Large intestine (tissue), 3 donors: Measurements from ENCODE around the gene MTAP. TPM values are rescaled to one million over a fixed set of nuclear protein-coding genes. Genes with fewer than 3 reads are reported as not detected.

Experiments
- DNase-seq, 2 donors: peaks; one replicate each; pipeline versions ENCODE4 v3.0.0 to v3.0.0-alpha.2; 2013
- H3K27ac ChIP-seq: one replicate; pipeline ENCODE4 v1.5.1; 2013; ENCODE audit warnings: low read length
- H3K27me3 ChIP-seq: 2 replicates; pipeline ENCODE4 v1.6.1; 2013; ENCODE audit warnings: low read length; ENCODE audit not compliant: control insufficient read depth, insufficient read depth
- H3K36me3 ChIP-seq: 2 replicates; pipeline ENCODE4 v1.6.1; 2013; ENCODE audit warnings: low read length; ENCODE audit not compliant: control insufficient read depth, insufficient read depth
- H3K4me1 ChIP-seq: one replicate; pipeline ENCODE4 v1.6.1; 2013; ENCODE audit warnings: low read length; ENCODE audit not compliant: control insufficient read depth, insufficient read depth
- H3K4me3 ChIP-seq: one replicate; pipeline ENCODE4 v1.5.1; 2013; ENCODE audit warnings: low read length
- H3K9me3 ChIP-seq: one replicate; pipeline ENCODE4 v1.6.1; 2013; ENCODE audit warnings: mild to moderate bottlenecking, low read depth, low read length, moderate library complexity; ENCODE audit not compliant: control insufficient read depth
- WGBS: methylation state at CpG from one replicate; pipeline ENCODE4 v1.1.5; 2013; ENCODE audit warnings: low lambda C conversion rate; ENCODE audit not compliant: insufficient coverage; 5-methylcytosine and 5-hydroxymethylcytosine counted together
- polyA plus RNA-seq: library from polyadenylated mRNA; unstranded; fragments of 120-200 nt; gene quantifications from one replicate; pipeline ENCODE4 v1.2.1, GENCODE V29; 2013

The MTAP gene
- polyA plus RNA-seq, 1 donor: 25.1 TPM

- H3K4me1 ChIP-seq: peaks cover 6% of the 10 kb centered on the region
- peak; percentile 39 to 70 for DNase-seq
- H3K27ac ChIP-seq: no peak overlapping the region
- H3K9me3 ChIP-seq: peaks cover 3% of the 10 kb centered on the region
- WGBS: no CpG with 5 or more reads among the region's 29 CpGs
- H3K4me3 ChIP-seq: peak overlapping the region; percentile 32
- peaks cover 66% of the 10 kb centered on the region for H3K27me3 ChIP-seq
- no peaks in the 10 kb centered on the region for H3K36me3 ChIP-seq
These were observed 162.5 kb downstream of the MTAP start for GRCh38 chr9:21964925-21965385.

GRCh38 chr9:21965401-21965951 lies 163.0 kb downstream of the MTAP start:
- no peaks in the 10 kb centered on the region for H3K36me3 ChIP-seq
- WGBS: no CpG with 5 or more reads among the region's 30 CpGs

GRCh38 chr9:21966140-21966851 lies 163.9 kb downstream of the MTAP start:
- Histone ChIP-seq H3K9me3 (peaks cover 3% of the 10 kb centered on the region), H3K4me3 (no peak overlapping the region), H3K27me3 (peaks cover 79% of the 10 kb centered on the region), H3K36me3 (no peaks in the 10 kb centered on the region), H3K27ac (no peak overlapping the region), H3K4me1 (peaks cover 6% of the 10 kb centered on the region)
- no peak for DNase-seq
- 20% methylated on average over 4 of the region's 15 CpGs for WGBS

More at GRCh38 chr9:21965401-21965951, 163.0 kb downstream of the MTAP start:
- H3K9me3 ChIP-seq: peaks cover 3% of the 10 kb centered on the region
- H3K27me3 ChIP-seq: peaks cover 71% of the 10 kb centered on the region
- peak; percentile 61 to 65 for DNase-seq
- peaks cover 6% of the 10 kb centered on the region for H3K4me1 ChIP-seq
- peak overlapping the region; percentile 32 for H3K4me3 ChIP-seq
- no peak overlapping the region for H3K27ac ChIP-seq

GRCh38 chr9:21967169-21967568 lies 164.7 kb downstream of the MTAP start:
- H3K27ac ChIP-seq: no peak overlapping the region
- DNase-seq: no peak
- no CpG with 5 or more reads among the region's 19 CpGs for WGBS
- no peak overlapping the region for H3K4me3 ChIP-seq
- H3K9me3 ChIP-seq: peaks cover 3% of the 10 kb centered on the region
- no peaks in the 10 kb centered on the region for H3K36me3 ChIP-seq
- H3K27me3 ChIP-seq: peaks cover 86% of the 10 kb centered on the region
- H3K4me1 ChIP-seq: peaks cover 6% of the 10 kb centered on the region

GRCh38 chr9:21967702-21968101 lies 165.3 kb downstream of the MTAP start:
- Histone ChIP-seq H3K9me3 (peaks cover 3% of the 10 kb centered on the region), H3K27me3 (peaks cover 89% of the 10 kb centered on the region), H3K36me3 (no peaks in the 10 kb centered on the region), H3K4me1 (peaks cover 6% of the 10 kb centered on the region), H3K4me3 (no peak overlapping the region), H3K27ac (no peak overlapping the region)
- no CpG with 5 or more reads among the region's 10 CpGs for WGBS
- no peak for DNase-seq

GRCh38 chr9:21968331-21969010 lies 166.0 kb downstream of the MTAP start:
- H3K4me1 ChIP-seq: peaks cover 6% of the 10 kb centered on the region
- peaks cover 3% of the 10 kb centered on the region for H3K9me3 ChIP-seq
- no peak overlapping the region for H3K4me3 ChIP-seq
- H3K27me3 ChIP-seq: peaks cover 92% of the 10 kb centered on the region
- 0% methylated on average over 3 of the region's 41 CpGs for WGBS
- peak in 1 of 2 donors; percentile 28 for DNase-seq
- no peak overlapping the region for H3K27ac ChIP-seq
- no peaks in the 10 kb centered on the region for H3K36me3 ChIP-seq

- H3K4me1 ChIP-seq: peaks cover 6% of the 10 kb centered on the region
- peaks cover 3% of the 10 kb centered on the region for H3K9me3 ChIP-seq
- H3K4me3 ChIP-seq: no peak overlapping the region
- H3K27ac ChIP-seq: no peak overlapping the region
- DNase-seq: no peak
- WGBS: 10% methylated on average over 2 of the region's 28 CpGs
- peaks cover 93% of the 10 kb centered on the region for H3K27me3 ChIP-seq
- no peaks in the 10 kb centered on the region for H3K36me3 ChIP-seq
These were observed 166.8 kb downstream of the MTAP start for GRCh38 chr9:21969011-21969940.

GRCh38 chr9:21969951-21970799 lies 167.7 kb downstream of the MTAP start:
- H3K4me1 ChIP-seq: peaks cover 5% of the 10 kb centered on the region
- DNase-seq: no peak
- no peaks in the 10 kb centered on the region for H3K36me3 ChIP-seq
- H3K27me3 ChIP-seq: peaks cover 93% of the 10 kb centered on the region
- peaks cover 7% of the 10 kb centered on the region for H3K9me3 ChIP-seq
- 0% methylated on average over 2 of the region's 24 CpGs for WGBS
- H3K4me3 ChIP-seq: no peak overlapping the region
- no peak overlapping the region for H3K27ac ChIP-seq

GRCh38 chr9:21970800-21971640 lies 168.6 kb downstream of the MTAP start:
- Histone ChIP-seq H3K27ac (no peak overlapping the region), H3K27me3 (peaks cover 93% of the 10 kb centered on the region), H3K36me3 (no peaks in the 10 kb centered on the region), H3K4me3 (no peak overlapping the region), H3K4me1 (peaks cover 4% of the 10 kb centered on the region), H3K9me3 (peaks cover 7% of the 10 kb centered on the region)
- WGBS: no CpG with 5 or more reads among the region's 45 CpGs
- DNase-seq: no peak
